ENCODE results near the gene ATXN1.

Gene ATXN1

DNA sequence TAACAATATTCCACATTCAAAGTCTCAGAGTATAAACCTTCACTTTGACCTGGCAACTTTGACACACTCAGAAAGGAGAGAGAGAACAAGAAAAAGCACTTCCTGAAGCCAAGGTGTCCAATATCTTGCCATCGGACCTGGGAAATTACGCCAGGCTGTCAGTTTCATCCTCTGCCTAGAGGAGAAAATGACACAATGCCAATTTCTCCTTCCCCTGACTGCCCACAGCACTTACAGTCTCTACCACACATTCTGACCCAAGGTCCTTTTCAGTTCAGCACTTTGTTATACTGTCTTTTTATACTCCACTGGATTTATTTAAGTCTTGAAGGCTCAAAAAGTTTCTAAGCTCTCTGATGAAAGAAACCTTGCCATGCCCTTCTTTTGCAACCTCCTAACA, 272.4 kb downstream of the ATXN1 start:
- no peak for DNase-seq

DNA sequence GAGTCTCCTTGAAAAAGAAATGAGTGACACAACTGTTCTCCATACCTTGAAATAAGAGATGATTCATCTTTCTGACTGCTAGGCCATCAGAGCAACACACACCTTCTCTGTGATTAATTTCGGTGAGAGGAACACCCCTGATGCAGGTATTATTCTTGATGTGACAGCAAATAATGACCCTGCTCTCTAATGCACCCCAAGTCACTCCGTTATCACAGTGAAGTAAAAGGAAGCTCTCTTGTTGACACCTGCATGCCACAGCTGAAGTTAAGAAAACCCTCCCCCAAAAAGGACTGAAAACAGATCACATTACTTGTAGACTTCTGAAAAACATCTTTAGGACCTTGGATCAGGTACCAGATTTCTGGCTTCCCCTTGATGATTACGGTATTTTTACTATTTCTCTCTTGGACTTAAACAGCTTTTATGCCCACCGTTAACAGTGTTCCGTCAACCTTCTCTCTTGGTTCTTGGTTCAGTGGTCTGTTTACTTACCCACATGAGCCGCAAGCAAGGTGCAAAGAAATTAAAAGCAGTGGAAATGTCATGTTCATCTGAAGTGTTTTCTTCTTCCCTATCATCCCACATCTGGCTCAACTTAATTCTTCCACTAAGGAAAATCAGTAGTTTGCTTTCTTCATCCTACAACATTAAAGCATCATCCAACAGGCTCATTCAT, 273.1 kb downstream of the ATXN1 start:
- DNase-seq, result no peak

DNA sequence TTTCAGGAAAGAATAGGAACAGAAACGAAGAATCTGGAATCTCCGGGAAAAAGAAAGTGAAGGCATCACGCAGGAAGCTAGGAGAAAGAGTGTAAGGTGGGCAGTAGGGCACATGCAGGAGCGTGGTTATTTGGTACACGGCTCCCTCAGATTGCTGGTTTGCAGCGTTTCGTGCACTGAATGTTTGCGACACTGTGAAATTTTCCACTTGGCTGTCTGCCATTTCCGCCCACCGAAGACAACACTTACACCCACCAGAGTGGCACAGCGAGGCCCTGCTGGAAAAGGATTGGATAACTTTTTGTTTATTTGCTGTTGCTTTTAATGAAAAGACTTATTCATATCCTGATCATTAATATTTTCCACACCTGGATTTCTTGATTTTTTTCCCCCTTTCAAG, 274.6 kb downstream of the ATXN1 start:
- no peak for DNase-seq

DNA sequence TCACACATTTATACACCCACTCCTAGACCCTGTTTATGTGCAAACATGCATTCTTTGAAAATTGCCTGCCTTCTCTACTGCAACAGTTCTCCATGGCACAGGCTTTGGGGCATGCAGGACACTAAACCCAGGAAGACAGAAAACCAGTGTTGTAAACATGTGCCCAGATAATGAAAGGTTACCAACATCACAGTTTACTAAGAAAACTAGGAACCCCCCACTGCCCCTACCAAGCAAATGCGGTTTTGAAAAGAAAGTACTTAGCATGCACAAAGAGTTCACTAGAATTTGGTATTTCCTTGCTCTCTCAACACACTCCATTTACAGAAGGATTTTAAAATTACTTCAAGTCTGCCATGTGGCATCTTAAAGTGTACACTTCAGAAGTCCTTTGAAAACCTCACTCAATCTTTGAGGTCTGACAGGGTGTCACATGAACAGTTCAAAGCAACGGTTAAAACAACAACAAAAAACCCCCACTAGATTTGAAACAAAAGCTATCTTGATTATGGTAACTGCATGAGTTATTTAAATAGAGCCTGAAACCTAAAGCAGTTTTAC, 277.9 kb downstream of the ATXN1 start:
- DNase-seq, result no peak

DNA sequence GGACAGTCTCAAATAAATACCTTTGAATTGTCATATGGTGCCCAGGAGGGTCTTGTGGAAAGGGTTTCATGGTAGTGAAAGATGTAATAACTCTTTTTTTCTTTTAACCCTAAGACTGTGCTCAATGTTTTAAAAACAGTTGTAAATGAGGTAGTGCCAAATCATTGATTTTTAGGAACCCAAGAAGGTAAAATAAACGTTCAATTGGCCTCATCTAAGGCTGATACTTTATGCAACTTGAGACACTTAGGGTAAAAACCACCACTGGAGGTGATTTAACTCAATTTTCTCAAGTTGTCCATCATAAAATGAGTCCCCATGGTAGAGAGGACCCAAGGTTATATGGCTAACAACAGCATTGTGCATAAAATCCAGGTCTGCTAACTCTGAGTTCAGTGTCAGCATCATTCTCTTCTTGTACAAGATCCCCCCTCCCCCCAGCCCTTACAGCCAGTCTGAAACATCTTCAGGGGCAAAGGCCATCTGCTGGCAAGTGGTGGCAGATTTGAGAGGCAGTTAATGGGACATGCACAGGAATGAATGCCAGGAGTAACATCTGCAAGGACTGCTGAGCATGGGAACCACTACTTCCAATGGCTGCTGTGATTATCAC, 278.5 kb downstream of the ATXN1 start:
- DNase-seq, result no peak

DNA sequence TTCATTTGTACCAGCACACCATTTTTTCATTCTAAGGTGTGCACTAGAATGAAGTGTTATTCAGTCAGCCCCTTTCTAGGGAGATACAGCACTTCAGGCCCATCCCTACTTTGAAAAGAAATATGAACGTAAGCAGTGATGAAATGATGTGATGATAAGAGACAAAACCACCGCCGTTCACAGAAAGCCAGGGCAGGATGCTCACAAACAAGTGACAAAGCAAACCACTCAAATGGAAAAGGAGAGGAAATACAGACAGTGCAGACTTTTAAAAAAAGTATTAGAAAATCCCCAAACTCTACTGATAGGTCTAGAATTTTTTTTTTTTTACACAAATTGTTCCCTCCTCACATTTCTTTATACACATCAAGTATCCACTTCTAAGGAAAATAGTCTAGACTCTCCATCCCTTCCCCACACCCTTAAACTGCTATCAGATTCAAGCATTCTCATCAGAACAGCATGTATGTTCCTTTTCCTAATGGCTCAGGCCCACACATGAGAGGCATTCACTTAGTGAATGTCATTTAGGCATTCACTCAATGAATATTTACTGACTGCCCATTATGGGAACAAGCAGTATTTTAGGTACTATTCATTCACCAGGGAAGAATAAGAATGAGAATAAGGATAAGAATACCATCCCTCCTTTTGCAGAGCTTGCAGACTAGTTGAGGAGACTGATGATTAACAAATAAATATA, 279.4 kb downstream of the ATXN1 start:
- no peak for DNase-seq

DNA sequence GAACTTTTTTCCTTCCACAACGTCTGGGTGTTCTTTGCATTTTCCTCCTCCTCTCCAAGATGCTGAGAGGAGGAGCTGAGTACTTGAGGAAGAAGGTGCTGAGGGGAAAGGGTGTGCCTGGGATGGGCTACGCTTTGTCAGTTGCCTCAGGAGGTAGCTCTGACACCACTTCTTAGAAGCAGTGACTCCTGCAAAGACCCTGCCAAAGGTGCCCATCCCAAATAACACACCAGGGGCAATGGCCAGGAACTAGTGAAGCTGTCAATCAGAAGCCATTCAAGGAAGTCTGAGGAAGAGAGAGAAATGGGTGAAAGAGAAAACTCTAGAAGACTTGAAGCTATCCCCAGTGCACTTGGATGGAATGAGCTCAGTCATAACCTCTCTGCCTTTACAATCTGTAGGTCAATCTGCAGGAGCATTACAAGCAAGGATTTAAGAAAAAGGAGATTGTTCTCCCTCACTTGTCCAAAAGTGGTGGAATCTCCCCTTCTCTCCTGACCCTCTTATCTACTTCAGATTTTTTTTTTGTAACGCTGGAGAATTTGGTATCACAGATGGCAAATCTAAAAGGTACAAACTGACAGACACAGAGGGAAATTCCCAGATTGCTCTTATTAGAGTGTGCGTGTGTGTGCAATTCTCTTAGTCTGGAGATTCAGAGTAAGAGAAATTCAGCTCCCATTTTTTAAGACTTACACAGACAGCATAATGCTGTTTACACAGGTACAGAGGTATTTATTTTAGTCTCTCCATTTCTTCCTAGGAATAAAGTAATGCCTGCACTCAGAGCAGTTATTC, 280.3 kb downstream of the ATXN1 start:
- DNase-seq, result no peak

DNA sequence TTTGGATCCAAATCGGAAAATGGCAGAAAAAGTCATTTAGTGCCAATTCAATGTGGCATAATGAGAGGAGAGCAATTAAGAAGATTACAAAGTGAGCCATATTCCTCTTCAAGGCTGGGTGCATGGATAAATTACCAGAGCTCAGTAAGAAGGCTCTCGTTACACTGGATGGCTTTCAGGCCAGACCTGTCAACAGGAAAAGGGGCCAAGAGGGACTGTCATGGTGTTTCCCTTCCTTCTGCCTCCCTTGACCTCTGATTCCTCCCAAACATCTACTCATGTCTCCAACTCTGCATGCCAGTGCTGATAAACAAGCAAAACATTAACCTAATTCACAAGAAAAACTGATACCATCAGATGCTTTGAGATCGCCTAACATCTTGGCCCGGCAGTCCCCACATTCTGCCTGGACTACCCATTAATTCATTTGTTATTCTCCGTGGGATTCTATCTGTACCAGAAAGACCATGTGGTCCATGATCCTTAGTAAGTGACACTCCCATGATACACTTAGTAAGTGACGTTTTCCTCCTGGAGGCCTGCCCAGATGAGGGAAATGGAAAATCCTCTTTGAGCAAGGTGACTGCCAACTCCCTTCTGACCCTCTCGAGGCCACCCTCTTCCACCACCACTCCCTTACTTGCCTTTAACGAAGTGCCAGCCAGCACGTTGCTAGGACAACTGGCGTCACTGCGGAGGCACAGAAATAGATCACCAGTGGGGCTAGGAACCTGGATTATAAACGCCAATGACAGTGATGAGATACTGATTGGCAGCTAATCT, 283.7 kb downstream of the ATXN1 start:
- no peak for DNase-seq

DNA sequence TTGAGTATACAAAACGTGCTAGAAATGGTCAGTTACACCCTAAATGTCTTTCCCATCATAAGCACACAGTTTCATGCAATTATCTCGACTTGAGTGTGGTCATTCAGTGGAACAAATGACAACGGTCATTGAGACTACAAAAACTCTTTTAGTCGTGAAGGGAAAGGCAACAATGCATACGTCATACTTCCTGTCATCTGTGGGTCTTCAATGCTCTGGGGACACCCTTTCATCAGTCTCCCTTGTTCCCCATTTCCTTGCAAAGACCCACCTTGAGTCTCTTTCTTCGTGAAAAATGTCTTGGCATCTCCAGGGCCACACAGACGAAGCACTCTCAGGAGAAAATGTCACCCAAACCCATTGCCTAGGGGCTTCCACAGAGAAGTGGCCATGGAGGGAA, 284.4 kb downstream of the ATXN1 start:
- DNase-seq, result no peak

DNA sequence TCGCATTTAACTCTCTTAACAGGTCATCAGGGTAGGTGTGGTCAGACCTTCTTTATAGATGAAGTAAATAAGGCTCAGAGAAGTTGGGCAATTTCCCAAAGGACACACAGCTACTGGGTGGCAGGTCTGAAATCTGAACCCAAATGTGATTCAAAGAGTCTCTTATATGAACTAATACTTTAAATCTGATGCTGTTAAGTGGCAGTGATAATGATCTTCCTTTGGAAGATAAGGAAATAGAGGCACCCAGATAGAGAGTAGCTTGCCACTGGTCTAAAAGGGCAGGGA, 285.8 kb downstream of the ATXN1 start:
- DNase-seq, result no peak

DNA sequence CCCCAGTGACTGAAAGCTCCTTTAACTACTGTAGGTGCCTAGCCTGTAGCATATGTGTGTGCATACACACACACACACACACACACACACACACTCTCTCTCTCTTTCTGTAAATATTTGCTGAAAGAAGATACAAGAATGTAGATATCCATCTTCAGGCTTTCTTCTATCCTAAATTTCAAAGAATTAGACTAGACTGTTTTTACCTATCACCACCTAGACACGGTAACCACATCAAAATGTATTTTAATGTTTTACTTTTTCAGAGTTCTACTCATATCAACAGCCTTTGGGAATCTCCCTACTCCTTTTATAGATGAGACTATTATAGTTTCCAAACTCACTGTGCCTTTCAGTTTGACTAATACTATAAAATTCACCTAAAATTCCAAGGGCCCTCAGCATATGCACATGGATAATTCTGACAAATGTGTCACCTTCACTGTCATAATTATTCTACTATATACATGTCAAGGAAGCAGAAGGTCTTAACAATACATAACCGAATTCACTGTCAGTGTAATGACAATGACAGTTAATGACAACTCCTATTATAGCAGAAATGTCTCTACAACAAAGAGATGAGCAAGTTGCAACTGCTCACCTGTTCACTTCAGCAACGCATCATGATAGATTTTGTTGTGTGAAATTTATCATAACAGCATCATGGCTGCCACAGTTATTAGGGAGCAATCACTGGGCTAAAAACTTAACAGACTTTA, 286.3 kb downstream of the ATXN1 start:
- DNase-seq, result no peak

DNA sequence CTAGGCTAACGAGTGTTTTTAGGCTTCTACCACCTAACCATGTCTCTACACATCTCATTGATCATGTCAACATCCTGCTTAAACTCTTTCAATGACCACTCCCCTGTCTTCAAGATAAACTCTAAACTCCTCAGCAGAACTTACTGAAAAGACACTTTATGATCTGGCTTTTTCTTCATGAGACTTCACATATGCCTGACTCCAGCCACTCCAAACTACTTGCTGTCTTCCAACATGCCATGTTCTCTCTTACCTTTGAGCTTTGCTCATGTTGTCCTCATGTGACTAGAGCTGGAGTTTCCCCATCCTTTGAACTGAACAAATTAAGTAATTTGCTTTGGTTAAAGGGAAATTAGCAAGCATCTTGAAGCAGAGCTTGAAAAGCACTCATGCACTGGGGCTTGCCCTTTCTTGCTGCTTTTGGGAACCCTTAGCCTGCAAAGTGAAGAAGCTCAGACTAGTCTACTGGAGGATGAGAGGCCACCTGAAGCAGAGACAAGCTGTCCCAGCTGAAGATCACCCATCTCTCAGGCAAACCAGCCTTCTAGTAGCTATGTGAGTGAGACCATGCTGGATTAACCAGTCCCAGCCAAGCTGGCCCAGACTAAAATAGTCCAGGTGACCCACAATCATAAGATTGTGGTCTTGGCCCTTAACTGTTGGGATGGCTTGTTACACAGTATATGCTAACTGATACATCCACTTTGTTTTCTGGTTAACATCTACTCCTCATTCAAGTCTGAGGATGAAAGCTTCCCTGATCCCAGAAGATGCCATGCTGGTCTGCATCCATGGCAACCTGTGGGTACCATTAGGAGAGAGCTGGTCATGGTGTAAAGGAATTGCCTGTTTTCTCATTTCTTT, 287.1 kb downstream of the ATXN1 start:
- DNase-seq, result no peak

DNA sequence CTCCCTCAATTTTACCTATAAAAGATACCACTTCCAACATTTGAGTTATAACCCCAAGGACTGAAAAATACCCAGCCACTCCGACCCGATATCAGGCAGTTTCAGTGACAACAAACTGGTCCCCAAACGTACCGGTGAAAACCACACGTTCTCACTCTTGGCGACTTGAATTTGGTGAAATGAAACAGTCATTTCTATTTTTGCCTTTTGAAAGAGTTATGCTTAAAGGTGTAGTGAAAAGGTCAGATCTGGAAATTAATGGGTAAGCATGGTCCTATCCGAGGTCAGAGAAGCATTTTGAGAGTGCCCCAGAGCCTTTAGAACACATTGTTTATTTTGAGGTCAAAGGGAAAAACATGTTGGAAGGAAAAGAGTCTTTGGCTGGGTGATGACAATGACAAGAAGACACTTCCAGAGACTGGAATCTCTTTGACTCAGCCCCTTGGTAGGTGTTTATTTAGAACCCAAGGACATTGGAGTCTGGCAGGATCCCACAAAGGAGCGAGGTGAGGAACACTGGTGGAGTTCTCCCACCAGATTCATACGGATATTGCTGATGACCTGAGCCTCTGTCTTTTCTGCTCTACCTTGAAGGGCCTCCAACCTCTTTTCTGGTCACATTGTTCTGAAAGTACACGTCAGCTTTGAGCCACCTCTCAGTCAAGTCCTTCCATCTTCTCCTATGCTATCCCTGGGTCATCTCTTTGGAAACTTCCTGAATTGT, 287.9 kb downstream of the ATXN1 start:
- no peak for DNase-seq

DNA sequence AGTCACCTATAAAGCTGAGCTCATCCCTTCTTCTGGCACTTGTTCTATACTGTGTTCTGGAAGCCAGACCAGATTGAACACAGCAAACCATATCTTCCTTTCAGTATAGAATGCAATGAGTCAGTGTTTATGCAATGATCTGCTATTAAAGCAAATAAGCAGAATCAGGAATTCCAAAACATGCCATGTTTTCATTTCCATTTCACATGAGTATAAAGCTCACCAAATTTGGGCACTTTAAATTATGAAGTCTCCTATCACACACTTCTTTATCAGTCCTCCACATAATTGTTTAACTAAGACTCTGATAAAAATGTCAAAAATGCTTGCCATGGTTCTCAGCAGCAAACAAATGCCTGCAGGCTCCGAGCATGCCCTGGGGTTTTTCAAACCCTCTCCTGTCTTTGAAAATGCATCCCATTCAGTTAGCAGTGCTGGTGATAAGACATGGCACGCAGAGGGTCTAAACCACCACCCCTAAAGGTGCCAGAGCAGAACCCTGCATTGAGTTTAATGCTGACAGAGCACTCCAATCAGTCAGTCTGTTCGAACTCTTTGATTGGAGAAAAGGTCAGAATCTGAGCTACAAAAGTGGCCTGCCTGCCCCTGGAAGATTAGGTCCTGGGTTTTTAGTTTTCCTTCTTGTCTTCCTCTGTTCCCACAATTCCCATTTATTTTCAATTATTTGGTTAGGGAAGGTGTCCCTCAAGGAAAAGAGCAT, 288.8 kb downstream of the ATXN1 start:
- no peak for DNase-seq

DNA sequence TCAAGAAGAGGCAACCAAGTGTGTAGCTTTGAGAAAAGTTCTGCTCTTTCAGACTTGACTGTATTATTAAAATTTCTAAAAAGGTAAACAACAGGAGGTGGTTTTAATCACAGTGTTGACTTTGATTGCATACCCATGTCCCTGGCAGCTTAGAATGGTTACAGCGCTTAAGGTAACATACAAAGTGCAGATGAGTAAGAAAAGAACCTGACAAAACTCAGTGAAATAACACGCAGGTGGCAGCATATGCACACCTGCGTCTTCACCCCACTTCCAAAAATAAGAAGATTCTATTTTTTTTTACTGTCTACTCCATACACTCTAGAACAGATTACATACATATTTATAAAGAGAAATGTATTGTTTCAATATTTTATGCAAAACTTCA, 289.4 kb downstream of the ATXN1 start:
- DNase-seq, result no peak

DNA sequence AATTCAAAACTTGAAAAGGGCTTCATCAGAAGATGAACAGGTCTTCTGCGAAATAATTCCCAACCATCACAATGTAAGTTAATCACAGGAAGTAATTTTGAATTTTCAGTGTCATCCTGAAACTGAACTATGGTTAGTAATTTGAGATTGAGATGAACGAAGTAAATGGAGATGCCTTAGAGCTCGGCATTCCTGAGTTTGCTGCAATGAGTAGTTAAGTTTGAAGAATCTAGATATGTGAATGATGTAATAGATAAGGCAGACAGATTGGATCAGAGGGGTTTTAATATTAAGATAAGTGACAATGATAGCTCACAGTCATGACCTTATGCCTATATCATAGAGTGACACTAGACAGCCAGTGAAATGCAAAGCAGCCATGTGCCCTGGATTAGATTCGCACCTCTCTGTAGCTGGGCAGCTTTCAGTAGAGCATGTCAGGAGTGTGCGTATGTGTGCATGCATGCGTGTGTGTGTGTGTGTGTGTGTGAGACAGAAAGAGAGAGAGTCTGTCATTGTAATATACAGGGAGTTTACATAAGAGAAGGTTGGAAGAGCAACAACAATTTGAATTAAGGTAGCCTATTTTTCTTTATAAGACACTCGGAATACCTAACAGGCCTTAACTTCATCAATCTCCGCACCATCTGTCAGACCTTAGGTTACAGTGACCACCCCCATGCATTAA, 289.9 kb downstream of the ATXN1 start:
- no peak for DNase-seq

DNA sequence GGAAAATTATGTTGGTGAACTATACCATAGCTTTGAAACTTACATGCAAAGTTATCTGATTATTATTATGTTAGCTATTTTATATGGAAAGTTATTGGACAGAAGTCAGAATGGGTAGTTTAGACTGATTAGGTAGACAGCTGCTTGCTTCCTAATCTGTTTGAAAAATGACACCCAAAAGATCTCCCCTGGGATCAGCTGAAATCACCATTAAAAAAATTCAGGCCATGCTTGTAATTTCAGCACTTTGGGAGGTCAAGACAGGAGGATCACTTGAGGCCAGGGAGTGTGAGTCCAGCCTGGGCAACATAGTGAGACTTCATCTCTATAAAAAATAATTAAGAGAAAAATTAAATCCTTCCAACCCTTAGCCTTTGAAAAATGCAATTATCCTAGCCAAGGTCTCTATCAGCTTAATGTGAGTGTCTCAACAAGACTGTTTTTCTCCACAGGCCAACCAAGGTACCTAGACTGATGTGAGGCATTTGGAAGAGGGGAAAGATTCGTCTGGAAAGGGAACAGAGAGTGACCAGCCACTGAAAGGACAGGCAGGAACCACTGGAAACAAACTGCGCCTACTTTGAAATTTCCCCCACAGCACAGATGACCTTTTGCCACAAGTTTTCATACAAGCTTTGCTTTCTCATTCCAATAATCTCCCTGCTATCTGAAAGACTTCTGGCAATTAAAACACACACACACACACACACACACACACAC, 290.6 kb downstream of the ATXN1 start:
- DNase-seq, result no peak

DNA sequence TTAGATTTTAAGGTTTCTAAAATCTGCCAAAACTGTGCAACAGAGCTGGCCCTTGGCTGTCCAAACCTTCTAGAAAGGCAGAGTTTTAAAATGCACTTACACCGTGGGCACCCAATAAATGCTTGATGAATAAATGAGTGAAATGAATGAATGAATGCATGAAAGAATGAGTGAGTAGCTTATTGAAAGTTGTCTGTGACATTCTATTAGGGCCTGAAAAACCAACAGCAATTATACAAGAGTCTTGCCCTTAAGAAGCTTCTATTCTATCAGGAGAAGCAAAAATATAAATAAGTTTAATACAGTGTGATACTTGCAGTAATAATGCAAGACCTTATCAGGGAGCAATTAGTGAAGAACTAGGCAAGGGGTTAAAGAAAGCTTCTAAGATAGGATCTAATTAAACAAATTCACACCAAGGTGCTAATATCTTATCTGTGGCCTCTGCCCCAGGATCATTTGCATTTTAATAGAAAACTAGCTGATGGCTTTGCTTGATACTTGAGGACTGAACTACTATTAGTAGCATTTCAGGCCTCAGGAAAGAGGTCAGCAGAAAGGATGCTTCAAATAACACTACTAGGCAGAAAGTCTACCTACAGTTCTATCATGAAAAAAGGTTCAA, 292.2 kb downstream of the ATXN1 start:
- DNase-seq, result no peak

All from NCI-H2107 (cell line).